ENCODE results near the gene FOXD4L6. TPM values are rescaled to one million over a fixed set of nuclear protein-coding genes. Genes with fewer than 3 reads are reported as not detected.
"Not testable (repeated sequence)": the region's sequence is repeated elsewhere in the genome, so short reads cannot be mapped to it uniquely, and the experiment has no call there.

Gene FOXD4L6
- total RNA-seq = not detected

DNA sequence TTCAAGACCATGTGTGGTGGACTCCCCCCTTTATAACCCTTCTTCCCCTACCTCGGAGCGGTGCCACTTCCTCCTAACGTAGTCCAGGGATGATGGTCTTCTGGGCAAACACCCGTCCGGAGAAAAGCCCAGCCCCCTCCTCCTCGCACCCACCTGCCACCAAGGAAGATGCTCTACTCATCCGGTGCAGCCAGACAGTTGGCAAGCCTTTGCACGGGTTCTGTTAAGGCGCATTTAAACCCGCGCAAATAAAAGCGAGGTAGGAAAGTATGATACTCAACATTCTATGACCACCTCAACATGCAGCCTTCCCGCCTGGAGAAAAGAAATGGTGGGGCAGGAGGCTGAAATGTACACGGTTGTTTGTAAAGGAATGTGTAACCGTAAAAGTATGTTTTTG is at the start of gene FOXD4L6:
FOXD4L6 (minus strand) TSS at position 101 of the 400 bp plus-strand sequence. CDS start 298 bp downstream, outside the sequence.
- TF ChIP-seq, protein P1, sequence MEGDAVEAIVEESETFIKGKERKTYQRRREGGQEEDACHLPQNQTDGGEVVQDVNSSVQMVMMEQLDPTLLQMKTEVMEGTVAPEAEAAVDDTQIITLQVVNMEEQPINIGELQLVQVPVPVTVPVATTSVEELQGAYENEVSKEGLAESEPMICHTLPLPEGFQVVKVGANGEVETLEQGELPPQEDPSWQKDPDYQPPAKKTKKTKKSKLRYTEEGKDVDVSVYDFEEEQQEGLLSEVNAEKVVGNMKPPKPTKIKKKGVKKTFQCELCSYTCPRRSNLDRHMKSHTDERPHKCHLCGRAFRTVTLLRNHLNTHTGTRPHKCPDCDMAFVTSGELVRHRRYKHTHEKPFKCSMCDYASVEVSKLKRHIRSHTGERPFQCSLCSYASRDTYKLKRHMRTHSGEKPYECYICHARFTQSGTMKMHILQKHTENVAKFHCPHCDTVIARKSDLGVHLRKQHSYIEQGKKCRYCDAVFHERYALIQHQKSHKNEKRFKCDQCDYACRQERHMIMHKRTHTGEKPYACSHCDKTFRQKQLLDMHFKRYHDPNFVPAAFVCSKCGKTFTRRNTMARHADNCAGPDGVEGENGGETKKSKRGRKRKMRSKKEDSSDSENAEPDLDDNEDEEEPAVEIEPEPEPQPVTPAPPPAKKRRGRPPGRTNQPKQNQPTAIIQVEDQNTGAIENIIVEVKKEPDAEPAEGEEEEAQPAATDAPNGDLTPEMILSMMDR (IDR thresholded peaks at IDR 0.05; ENCODE audit: low read depth) = not testable (repeated sequence)

Other genes starting within 250 kb of the FOXD4L6 start
- 10 to 100 TPM in 3 of 4 donors, 1 to 10 TPM in 1; 8.6 to 14.5 (median 12.1) TPM for gene ZNG1F, start 60.6 kb upstream of the FOXD4L6 start, total RNA-seq